GM21423 (cell line): ENCODE results near the gene SHTN1.

ENCODE experiments used
- ATAC-seq: cut with Tn5 transposase; IDR thresholded peaks from one replicate; pipeline ENCODE4 v1.9.1; 2021; ENCODE audit warnings: mild to moderate bottlenecking, moderate library complexity; ENCODE audit not compliant: unreplicated experiment

SHTN1 gene

DNA sequence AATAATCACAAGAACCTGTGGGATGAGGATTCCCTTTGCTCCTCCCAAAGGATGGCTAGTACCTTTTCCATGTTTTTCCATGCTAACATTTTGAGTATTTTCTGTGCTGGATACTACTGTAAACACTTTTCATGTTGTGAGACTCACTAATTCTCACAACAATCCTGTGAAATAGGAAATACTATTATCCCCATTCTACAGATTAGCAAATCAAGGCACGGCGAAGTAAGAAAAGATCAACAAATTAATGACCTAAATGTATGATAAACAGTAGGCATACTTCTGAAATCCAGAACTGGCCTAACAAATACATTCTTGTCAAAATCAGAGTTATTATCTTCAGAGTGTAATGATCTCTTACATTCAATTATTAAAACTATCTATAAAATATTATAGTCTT, 86.4 kb downstream of the SHTN1 start:
- no peak for ATAC-seq

DNA sequence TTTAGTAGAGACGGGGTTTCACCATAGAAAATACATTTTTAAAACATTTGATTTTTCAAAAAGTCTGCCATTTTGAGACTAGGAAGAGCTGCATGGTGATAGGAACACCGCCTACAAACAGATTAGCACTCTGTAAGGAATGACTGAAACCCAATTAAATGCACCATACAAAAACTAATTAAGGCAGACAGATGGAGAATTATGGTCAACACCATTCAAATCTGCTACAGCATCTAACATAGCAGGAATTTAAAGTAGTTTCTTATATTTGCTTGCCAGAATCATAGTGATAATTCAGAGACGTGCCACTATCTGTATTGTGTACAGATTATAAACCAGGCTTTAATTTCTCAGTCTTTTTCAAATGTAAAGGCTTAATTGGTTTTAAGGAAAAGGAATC, 87.5 kb downstream of the SHTN1 start:
- no peak for ATAC-seq

DNA sequence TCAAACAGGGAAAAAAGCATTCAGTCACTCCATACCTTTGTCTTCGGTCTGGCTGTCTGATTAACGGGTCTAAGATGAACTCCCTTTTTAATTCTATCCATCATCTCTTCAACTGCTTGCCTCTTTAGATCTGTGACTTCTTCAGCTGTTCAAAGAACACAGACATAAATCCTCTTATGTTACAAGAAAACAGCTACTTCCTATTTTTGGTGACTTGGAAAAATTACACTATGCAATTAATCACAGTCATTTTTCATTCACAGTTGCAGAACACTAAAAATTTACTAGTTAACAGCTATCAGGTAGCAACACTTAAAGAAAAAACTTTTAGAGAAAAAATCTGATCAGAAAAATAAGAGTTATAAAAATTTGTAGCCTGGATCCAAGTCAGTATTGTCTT, 89.6 kb downstream of the SHTN1 start:
- ATAC-seq, result no peak

DNA sequence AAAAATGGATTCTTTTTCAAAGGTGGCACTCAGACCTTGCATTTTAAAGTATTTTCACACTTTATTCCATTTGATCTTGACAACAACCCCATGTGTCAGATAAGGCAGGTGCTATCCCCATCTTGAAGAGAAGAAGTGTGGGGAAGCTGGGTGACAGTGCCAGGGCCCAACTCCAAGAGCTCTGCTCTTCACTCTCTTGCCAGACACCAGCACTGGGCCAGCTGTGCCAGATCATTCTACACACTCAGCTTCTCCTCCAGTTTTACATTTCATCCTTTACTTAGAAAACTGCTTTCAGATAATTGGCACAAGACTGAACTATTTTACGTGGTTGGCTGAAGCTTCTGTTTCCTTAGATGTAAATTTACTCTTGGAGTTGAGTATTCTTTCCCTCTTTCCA, 91.3 kb downstream of the SHTN1 start:
- ATAC-seq, result no peak

DNA sequence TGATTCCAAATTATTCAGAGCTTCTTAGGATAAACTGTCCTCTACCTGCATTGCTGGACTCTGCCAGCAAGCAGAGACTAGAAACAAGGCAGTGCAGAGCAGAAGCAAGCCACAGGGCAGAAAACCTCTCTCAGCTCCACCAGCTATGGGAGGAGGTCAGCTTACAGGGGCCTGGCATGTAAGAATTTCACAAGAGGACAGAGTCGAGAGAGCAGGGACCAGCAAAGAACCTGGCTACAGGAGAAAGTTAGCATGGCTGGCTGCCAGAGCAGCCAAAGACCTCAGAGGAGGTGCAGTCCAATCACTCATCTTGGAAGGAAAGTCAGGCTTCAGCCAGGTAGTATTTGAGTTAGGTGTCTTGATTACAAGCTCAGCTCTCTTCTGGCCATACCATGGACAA, 92.8 kb downstream of the SHTN1 start:
- ATAC-seq, result no peak

DNA sequence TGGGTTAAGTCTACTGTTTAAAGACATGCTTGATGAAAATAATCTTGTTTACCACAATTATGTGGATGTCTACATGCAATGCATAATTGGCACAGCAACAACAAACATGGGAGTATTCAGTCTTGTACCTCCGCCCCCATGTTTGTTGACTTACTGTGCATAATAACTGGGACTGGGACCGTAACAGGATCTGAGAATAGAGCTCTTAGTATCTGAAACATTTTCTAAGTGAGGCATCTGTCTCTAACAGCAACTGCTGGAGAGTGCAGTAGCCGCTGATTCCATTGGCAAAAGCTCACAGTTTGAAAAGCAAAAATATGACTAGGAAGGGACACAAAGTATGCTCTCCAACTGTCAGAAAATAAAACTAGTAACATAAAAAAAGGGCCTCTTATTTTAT, 94.1 kb downstream of the SHTN1 start:
- no peak for ATAC-seq

DNA sequence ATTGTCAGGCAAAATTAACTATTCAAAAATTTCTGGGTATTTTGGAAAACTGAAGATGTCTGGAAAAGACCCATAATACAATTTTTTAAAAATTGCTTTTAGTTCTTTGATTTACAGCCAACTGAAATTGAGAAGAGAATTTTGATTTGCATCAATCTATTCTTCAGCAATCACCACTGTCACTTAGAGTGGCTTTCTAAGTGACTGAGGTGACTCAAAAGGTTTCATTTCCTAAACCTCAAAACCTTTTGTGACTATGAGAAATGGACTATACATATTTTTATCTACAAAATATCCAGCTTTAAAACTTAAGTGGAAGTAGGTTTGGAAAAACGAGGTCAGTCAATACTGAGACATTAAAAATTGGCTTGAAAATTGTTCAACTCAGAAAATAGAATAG, 95.7 kb downstream of the SHTN1 start:
- no peak for ATAC-seq

DNA sequence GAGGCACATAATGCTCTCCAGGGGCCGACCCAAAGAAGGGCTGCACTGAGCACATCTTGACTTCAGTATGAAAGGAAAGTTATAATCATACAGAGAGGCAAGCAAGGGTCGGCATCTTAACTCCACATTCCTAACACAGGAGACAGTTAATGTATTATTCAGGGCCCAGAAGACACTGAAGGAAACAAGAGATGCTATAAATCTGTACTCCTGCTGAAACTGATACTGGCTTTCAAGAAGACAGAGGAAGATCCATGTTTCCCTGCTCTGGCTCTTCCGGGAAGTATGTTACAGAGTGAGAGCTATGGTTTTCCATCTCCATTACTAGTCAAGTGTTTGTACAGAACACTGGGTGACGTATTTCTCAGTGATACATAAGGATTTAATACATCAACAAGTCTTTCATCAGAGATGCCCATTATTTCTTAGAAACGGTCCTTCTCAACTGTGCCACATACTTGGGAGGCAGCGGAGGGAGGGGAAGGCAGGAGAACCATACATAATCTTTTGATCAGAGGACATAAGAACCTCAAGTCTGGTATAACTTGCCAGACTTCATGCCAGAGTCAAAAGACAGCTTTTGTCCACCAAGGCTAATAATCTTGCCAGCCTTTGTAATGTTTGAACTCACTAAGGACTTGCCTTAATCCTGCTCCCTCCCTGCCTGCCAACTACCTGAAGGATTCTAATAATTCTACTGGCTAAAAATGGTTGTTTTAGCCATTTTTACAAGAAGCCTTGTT, 97.6 kb downstream of the SHTN1 start:
- no peak for ATAC-seq

DNA sequence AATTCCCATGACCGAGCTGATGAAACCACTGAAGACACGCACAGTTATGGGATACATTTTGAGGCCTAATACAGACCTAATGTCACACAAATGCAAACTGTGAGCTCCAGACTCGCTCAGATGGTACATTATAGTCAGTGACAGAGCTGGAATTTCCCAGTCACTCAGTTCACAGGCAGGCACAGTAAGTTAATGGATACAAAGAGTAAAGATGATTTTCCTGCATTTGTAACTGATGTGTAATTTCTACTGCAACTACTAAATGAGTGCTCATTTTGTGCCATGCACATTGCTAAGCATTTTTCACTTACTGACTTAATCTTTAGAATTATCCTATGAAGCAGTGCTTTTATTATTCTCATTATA, 99.2 kb downstream of the SHTN1 start:
- no peak for ATAC-seq

DNA sequence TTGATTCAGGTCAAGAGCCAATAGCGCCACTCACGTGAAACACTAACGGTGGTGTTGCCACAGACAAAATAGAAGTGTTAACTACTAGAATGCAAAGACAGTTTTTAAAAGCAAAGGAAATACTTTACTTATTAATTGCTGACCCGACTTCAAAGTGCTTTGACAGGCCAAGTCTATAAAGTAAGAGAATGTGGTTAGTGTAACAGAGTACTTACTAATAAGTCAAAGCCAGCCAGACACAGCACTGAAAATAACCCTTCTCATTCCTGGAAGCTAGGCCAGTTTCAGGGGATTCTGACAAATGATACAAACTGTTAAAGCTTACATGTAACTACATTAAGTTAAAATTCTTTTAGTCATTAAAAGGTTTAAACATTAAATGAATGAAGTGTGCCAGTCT, 105.4 kb downstream of the SHTN1 start:
- no peak for ATAC-seq

DNA sequence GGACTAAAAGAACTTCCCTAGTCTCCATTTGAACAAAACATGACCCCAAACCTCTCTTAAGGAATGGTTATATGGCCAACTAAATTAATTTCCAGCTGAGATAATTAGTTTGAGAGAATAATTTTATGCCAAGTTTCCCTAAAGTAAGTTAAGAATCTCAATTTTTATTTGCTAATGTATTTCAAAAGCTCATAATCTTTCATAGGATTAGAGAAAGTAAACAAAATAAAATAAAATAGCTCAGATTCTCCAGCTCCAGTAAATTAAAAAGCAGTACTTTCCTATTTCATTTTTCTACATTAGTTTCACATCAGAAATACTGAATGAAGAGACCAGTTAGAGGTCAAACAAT, 111.3 kb downstream of the SHTN1 start:
- no peak for ATAC-seq

DNA sequence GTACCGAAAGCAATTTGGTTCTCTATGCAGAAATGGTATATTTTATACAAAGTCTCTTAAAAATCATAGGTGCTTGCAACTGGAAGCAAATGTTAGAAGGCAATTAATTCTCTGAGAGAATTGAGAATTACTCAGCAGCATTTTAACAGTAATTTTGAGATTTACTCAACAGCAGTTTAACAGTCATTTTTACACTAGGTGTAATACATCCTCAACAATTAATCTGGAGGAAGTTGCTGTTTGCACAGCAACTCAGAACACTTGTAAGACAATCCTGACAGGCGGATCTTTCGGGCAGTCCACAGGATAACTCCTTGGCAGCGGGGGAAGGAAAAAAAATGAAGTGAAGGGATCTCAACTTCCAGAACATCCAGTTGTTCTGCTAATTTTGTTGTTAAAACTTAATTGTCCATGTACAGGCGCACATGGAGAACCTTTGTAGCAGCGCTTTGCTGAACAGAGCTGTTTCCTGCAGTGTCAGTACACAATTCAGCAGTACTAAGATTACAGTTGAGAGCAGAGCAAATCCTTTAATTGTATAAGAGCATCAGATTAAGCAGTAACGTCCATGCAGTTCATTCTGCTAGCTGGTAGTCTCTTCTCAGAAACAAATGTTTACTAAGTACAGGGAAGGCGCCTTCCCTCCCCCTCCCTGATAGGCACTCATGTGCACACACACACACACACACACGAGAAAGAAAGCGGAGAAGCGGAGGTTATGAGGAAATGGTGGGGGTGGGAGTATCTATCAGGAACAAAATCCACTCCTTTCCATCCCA, 111.9 kb downstream of the SHTN1 start:
- ATAC-seq, result no peak

DNA sequence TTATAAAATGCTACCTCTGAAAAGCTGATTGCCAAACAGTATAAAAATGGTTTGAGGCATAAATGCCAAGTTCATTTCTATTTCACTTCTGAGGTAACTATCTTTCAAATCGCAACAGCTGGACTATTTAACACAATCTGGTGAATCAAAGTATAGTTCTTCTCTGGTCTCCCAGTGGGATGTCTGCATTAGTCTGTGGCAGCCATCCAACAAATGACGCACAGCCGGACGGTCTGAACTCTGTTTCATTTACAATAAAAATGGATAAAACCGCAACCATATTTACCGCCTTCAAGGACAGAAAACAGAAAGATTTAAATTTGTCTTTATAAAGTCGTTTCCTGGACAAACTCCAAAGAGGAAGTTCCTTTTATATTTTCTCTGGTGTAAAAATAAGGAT, 113.8 kb downstream of the SHTN1 start:
- ATAC-seq, result no peak

DNA sequence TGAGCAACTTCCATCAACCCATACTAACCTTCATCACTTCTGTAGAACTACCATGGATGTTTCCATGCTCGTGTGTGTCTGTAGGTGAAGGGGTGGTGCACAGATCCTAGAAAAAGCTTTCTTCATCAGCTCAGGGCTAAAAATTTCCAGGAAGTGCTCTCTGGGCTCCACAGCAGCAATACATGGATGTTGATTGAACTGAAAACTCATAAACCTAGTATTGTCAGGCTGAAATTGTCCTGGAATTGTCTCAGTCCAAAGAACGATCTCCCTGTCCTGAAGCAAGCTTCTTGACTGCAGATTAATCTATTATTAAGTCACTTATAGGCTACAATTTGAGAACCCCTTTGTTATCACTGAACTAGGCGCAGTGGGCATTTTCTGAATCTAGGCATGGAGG, 115.9 kb downstream of the SHTN1 start:
- ATAC-seq, result no peak

DNA sequence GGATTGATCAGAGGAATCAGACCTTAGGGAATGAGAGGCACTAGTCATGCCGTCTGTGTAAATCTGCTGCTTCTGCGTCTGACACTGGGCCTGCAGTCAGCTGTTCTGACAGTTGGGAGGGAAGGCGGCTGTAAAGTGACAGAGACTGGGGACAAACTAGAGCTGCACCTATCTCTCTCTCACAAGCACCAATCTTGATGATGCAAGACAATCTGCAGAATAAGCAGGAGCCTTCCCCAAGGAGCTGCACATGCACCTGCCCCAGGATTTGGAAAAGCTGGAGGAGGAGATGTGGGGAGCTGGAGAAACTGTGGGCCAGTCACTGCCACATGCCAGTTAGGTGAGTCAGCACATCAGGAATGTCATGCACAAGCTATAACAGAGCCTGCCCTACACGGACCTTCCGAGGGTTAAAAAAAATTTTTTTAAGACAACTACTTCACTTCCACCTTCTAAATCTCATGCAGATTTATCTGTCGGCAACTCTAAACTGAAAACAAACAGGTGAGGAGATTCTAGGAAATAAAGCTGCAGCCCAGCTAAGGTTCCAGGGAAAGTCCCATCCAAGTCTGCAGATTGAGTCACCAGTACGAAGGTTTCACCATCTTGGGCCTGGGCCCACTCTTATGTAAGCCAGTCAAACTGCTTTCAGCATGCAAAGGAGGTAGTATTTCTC, 116.5 kb downstream of the SHTN1 start:
- ATAC-seq, result no peak

DNA sequence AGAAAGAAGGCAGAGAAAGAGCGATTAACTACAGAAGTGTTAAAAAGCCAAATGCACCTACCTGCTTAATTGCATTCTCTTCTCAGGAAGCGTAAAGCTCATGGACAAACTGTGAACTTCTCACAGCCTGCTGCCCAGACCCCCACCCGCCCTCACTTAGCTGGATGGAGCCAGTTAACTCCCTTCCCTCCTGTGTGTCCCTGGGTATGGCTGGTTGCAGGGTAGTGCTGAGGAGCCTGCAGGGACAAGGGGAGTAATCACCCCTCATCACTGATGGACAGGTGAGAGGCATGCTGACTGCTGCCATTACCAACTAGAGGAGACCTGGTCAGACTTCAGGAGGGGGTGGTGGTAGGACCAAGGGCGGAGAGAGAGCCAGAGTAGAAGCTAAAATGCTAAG, 118.2 kb downstream of the SHTN1 start:
- ATAC-seq, result no peak

DNA sequence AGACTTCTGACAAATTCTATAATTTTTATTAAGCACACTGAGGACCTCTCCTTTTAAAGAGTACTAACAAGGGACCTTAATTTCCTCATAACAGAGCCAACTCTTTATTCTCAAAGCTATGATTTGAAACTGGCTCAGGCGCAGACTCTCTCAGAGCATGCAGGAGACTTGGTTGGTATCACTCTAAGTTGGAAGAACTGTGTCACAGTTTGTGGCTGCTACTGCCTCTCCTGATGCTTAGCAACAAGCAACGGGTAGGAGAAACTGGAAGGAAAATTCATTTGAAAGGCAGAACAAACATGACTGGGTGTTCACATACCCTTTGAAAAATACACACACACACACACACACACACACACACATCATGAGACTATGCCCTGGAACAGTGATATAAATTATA, 122.3 kb downstream of the SHTN1 start:
- ATAC-seq, result no peak

DNA sequence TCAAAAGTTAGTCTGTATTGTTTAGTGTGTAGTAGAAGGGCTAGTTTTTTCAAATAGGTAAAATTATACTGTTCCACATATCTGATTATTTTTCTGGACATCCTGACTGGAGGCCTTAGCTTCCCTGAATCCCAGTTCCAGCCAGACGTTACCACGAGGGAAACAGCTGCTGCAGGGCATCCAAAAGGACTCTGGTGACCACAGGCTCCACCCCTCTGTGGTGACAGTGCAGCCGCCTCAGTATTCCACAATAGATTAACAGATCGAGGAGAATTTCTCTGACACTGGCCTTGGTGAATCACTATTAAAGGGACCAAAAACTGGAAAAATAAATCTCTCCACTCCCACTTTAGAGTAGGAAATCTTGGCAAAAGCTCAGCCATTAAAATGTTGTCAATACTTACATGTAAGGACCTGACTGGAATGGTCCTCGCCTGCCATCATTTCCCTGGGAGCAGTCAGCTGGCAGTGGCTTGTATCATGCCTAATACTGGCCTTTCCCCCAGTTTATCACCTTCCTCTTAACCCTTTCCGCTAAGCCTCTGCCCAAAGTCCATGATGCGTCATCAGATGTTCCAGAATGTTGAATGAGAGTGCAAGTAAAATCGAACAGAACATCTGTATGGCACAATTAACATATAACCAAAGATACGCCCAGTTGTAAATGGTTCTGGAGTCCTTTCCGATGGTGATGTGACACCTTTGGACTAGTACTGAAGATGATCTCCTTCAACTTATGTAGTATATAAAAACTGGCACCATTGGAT, 124.1 kb downstream of the SHTN1 start:
- no peak for ATAC-seq

DNA sequence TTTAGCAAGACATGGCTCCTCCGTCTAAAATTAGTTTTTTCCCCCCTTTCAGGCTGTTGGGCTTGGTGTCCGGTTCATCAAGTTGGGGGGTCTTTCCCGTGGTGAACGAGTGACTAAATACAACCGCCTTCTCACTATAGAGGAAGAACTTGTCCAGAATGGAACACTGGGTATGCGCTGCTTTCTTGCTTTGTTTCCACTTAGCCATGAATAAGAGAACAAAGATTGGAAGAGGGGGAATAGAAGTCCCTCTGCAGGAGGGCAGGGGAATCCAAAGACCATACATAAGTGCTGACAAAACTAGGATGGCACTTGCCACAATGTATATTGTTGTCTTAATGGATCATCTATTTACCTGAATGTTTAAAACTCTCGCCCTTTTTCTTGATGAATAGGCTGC, 125.2 kb downstream of the SHTN1 start:
- no peak for ATAC-seq

DNA sequence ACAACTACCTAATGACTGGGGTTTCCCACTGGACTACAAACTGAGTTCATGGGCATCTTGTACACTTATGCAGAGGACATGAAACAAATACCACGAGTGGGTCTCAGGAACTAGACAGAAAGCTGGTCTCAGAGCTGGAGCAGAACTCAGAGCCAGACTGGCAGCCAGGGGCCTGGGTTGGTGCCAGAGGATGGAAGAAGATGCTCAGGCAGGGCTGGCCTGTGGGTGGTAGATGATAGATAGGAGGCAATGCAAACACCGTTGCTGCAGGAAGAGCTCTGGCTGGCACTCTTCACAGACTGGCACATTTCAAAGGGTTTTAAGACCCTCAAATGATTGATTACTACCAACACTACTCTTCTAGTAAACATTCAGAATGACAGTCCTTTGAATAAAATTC, 126.9 kb downstream of the SHTN1 start:
- ATAC-seq, result no peak

DNA sequence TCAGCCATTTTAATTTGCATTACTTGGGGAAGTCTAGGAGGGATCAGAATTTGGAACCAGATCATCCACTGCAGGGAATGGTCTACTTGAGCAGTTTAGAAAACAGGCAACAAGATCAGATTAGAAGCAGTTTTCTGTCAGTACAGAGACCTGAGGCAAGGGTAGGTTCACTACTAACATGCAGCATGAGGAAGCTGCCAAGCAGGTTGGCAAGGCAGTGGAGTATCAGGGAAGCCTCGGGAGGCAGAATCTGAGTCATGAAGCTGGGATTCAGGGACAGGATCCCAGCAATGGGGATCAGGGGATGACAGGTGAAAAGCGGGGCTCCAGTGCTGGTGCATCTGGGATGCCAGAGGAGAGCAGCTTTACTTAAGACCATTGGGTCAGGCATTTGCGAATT, 127.6 kb downstream of the SHTN1 start:
- ATAC-seq, result no peak

DNA sequence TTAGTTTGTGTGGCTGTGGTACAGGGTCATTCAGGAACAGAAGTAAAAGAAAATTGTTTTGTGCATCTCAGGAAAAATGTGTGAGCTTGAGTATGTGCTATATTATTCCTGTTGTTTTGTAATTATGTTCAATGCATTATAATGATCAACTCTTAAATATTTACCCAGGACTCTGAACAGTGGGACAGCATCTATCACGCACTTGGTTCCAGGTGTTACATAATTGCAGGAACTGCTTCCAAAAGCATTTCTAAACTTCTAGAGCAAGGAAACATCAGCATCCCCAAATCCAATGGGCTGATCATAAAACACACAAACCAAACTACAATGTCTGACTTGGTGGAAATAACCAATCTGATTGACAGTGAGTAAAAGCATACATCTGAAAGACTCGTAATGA, 129.1 kb downstream of the SHTN1 start:
- no peak for ATAC-seq
